BJ (cell line): Measurements from ENCODE around the gene TOMM40. TPM values are rescaled to one million over a fixed set of nuclear protein-coding genes. Genes with fewer than 3 reads are reported as not detected.
"Not testable (repeated sequence)": the region's sequence is repeated elsewhere in the genome, so short reads cannot be mapped to it uniquely, and the experiment has no call there.

Experiments
- CTCF ChIA-PET: fragments of 350-600 bp; formaldehyde crosslinking; extraction: SDS; loops from one replicate; lab custom pipeline; 2021; ENCODE audit warnings: antibody characterized with exemption, inconsistent platforms; lab: Yijun Ruan, JAX
- POLR2A ChIA-PET: fragments of 300-600 bp; sonication (Branson Sonifier 250); formaldehyde crosslinking; extraction: SDS; loops from one replicate; lab custom pipeline; 2021; ENCODE audit warnings: antibody characterized with exemption; lab: Charles Lee
- DNase-seq: peaks from one replicate; pipeline ENCODE4 v3.0.0-alpha.2; 2011; ENCODE audit warnings: low read depth
- H3K27me3 ChIP-seq: 2 replicates; pipeline ENCODE4 v1.6.0; 2011; ENCODE audit warnings: low read length; ENCODE audit not compliant: control insufficient read depth, insufficient read depth
- H3K36me3 ChIP-seq: 2 replicates; pipeline ENCODE4 v1.5.1; 2011; ENCODE audit warnings: low read length; ENCODE audit not compliant: control insufficient read depth, insufficient read depth
- H3K4me3 ChIP-seq: 2 replicates; pipeline ENCODE4 v1.5.1; 2011; ENCODE audit warnings: low read depth, mild to moderate bottlenecking, control low read depth, low read length
- CTCF ChIP-seq: IDR thresholded peaks from 2 replicates; pipeline ENCODE4 v1.5.1; 2011; ENCODE audit warnings: low read depth, mild to moderate bottlenecking, control low read depth, inconsistent platforms, low read length, moderate library complexity; ENCODE audit not compliant: insufficient read depth
- polyA plus RNA-seq: library from polyadenylated mRNA; depleted of rRNA; stranded (reverse); fragments of >200 nt; gene quantifications from 2 replicates; pipeline ENCODE4 v1.2.3, GENCODE V29; 2011

Gene TOMM40
- polyA plus RNA-seq, 1 experiment, result 46.8 TPM

GRCh38 chr19:44851427-44851826 is 39.6 kb upstream of the TOMM40 start:
- ChIA-PET POLR2A (interaction anchor here (0.5 to 0.6 kb wide), 2 partner anchors 39 to 81 kb away, joined by 3 read pairs; no protein-coding TSS in a partner anchor), CTCF (interaction anchor here (2.6 kb wide), 1 partner anchor 128 kb away, joined by 6 read pairs; no protein-coding TSS in a partner anchor)
- H3K36me3 ChIP-seq, result peaks cover 6% of the 10 kb centered on the region
- TF ChIP-seq CTCF, result no peak
- no peak for DNase-seq
- H3K4me3 ChIP-seq, result no peak overlapping the region
- H3K27me3 ChIP-seq, result no peaks in the 10 kb centered on the region

GRCh38 chr19:44855606-44856005 is 35.4 kb upstream of the TOMM40 start:
- Histone ChIP-seq H3K36me3 (peaks cover 6% of the 10 kb centered on the region), H3K27me3 (no peaks in the 10 kb centered on the region), H3K4me3 (no peak overlapping the region)
- no peak for DNase-seq
- ChIA-PET POLR2A (no interaction called here), CTCF (interaction anchor here (2.4 kb wide), 1 partner anchor 71 kb away, joined by 6 read pairs; no protein-coding TSS in a partner anchor)
- TF ChIP-seq CTCF, result no peak

GRCh38 chr19:44856421-44857083 is 34.5 kb upstream of the TOMM40 start:
- no peak for DNase-seq
- no peak overlapping the region for H3K4me3 ChIP-seq
- POLR2A ChIA-PET, result no interaction called here
- CTCF ChIA-PET, result interaction anchor here (2.4 kb wide), 1 partner anchor 72 kb away, joined by 6 read pairs; no protein-coding TSS in a partner anchor
- no peaks in the 10 kb centered on the region for H3K27me3 ChIP-seq
- no peak for TF ChIP-seq CTCF
- peaks cover 7% of the 10 kb centered on the region for H3K36me3 ChIP-seq

- DNase-seq, result no peak
- peaks cover 5% of the 10 kb centered on the region for H3K36me3 ChIP-seq
- no peaks in the 10 kb centered on the region for H3K27me3 ChIP-seq
- no peak overlapping the region for H3K4me3 ChIP-seq
- POLR2A ChIA-PET, result no interaction called here
- no peak for TF ChIP-seq CTCF
- CTCF ChIA-PET, result interaction anchor here (1.5 to 2.4 kb wide), 3 partner anchors 12 to 73 kb away, joined by 5 to 6 read pairs (median 6); partner anchors contain the start of gene NECTIN2
Observed at GRCh38 chr19:44857837-44858236, 33.2 kb upstream of the TOMM40 start.

- H3K4me3 ChIP-seq, H3K27me3 ChIP-seq, POLR2A ChIA-PET, CTCF ChIA-PET, DNase-seq, H3K36me3 ChIP-seq: not testable (repeated sequence)
Observed at GRCh38 chr19:44861576-44861975, 29.5 kb upstream of the TOMM40 start.
